ENCODE measurements around the gene GEMIN7. TPM values are rescaled to one million over a fixed set of nuclear protein-coding genes. Genes with fewer than 3 reads are reported as not detected.

GEMIN7 gene
- total RNA-seq, 1 experiment from 2014 or later: 46.0 TPM

GRCh38 chr19:45123440-45123850 lies 44.4 kb downstream of the GEMIN7 start:
- Histone ChIP-seq H3K23me2 (ENCODE audit: insufficient read length, low read depth, low read length, poor library complexity, severe bottlenecking) (no peaks in the 10 kb centered on the region), H4K8ac (replicated peaks; ENCODE audit: insufficient read length, low read depth, low read length) (no peak overlapping the region), H4K5ac (ENCODE audit: insufficient read length, low read depth, low read length) (no peak overlapping the region), H4K20me1 (ENCODE audit: control insufficient read depth, insufficient read depth, insufficient read length) (no peaks in the 10 kb centered on the region), H3K79me1 (ENCODE audit: insufficient read depth, low read depth, low read length, poor library complexity, severe bottlenecking) (peaks cover 6% of the 10 kb centered on the region), H3K27ac (ENCODE audit: insufficient read length, low read depth, low read length) (no peak overlapping the region), H3K9ac (ENCODE audit: extremely low read depth, insufficient read length, low read length) (no peak overlapping the region), H2BK12ac (ENCODE audit: insufficient read length, low read depth, low read length) (no peak overlapping the region), H3K4me2 (ENCODE audit: insufficient read depth, insufficient read length, low read length) (no peak overlapping the region), H2BK15ac (ENCODE audit: low read depth, low read length) (no peak overlapping the region), H3K9me3 (ENCODE audit: control insufficient read depth, low read depth, low read length) (no peaks in the 10 kb centered on the region), H3K4me1 (ENCODE audit: insufficient read depth, low read length) (no peaks in the 10 kb centered on the region), H2AK5ac (ENCODE audit: insufficient read length, low read length) (no peak overlapping the region), H3K14ac (ENCODE audit: insufficient read depth, low read length) (no peak overlapping the region), H2AFZ (ENCODE audit: low read length) (no peak overlapping the region), H3K23ac (ENCODE audit: insufficient read length, low read depth, low read length) (no peak overlapping the region), H3K79me2 (ENCODE audit: insufficient read depth, low read length) (no peaks in the 10 kb centered on the region; the same call in 1 of the 2 replicates), H3T11ph (ENCODE audit: low read length) (no peak overlapping the region), H2BK20ac (ENCODE audit: low read depth, low read length, poor library complexity, severe bottlenecking) (no peak overlapping the region), H3K27me3 (ENCODE audit: insufficient read depth, low read length) (no peaks in the 10 kb centered on the region), H3K4ac (ENCODE audit: low read depth, low read length) (no peak overlapping the region), H3K56ac (ENCODE audit: insufficient read length, low read depth, low read length) (no peak overlapping the region), H2BK5ac (ENCODE audit: insufficient read length, low read length) (no peak overlapping the region), H4K91ac (ENCODE audit: insufficient read length, low read depth, low read length) (no peak overlapping the region), H2BK120ac (ENCODE audit: low read depth, low read length, poor library complexity, severe bottlenecking) (no peak overlapping the region), H3K18ac (ENCODE audit: insufficient read length, low read depth, low read length) (no peak overlapping the region)
- DNase-seq: no peak
- no CpG with 5 or more reads among the region's 9 CpGs for WGBS (ENCODE audit: extremely low coverage, insufficient read length, low lambda C conversion rate)
- TF ChIP-seq, protein P1, sequence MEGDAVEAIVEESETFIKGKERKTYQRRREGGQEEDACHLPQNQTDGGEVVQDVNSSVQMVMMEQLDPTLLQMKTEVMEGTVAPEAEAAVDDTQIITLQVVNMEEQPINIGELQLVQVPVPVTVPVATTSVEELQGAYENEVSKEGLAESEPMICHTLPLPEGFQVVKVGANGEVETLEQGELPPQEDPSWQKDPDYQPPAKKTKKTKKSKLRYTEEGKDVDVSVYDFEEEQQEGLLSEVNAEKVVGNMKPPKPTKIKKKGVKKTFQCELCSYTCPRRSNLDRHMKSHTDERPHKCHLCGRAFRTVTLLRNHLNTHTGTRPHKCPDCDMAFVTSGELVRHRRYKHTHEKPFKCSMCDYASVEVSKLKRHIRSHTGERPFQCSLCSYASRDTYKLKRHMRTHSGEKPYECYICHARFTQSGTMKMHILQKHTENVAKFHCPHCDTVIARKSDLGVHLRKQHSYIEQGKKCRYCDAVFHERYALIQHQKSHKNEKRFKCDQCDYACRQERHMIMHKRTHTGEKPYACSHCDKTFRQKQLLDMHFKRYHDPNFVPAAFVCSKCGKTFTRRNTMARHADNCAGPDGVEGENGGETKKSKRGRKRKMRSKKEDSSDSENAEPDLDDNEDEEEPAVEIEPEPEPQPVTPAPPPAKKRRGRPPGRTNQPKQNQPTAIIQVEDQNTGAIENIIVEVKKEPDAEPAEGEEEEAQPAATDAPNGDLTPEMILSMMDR (conservative IDR thresholded peaks at IDR 0.05): no peak
- Mint-ChIP-seq H3K27me3 (ENCODE audit: low read depth) (no peaks in the 10 kb centered on the region), H3K27ac (peak overlapping the region in 1 of 3 experiments; percentile 85; a peak in 4 of 7 replicates), H3K36me3 (ENCODE audit: insufficient read depth in 1 of 3, low read depth in 3 of 3) (peaks cover 0 to 4% (median 0%) of the 10 kb centered on the region in 3 experiments; a peak in 1 of 7 replicates), H3K4me1 (peaks cover 10 to 14% of the 10 kb centered on the region in 2 experiments), H3K9me3 (no peaks in the 10 kb centered on the region), H3K4me3 (no peak overlapping the region)

All from H9 (cell line).